CD4-positive, alpha-beta T cell treated with Interleukin-4 for 4 hours (primary cell): ENCODE data around the gene KIAA0930.
A peak's percentile ranks its signal among the peaks of the same experiment; 100 is the strongest.

Source experiments
- DNase-seq: peaks from one replicate; pipeline ENCODE4 v3.0.0-alpha.2; 2020

The KIAA0930 gene

GRCh38 chr22:45171830-45172229 is 68.9 kb downstream of the KIAA0930 start:
- DNase-seq = no peak

- no peak for DNase-seq
Observed at GRCh38 chr22:45169591-45170466, 70.9 kb downstream of the KIAA0930 start.

- no peak for DNase-seq
Observed at GRCh38 chr22:45166932-45167331, 73.8 kb downstream of the KIAA0930 start.

GRCh38 chr22:45164270-45165088 is 76.2 kb downstream of the KIAA0930 start:
- peak; percentile 15 for DNase-seq

DNA sequence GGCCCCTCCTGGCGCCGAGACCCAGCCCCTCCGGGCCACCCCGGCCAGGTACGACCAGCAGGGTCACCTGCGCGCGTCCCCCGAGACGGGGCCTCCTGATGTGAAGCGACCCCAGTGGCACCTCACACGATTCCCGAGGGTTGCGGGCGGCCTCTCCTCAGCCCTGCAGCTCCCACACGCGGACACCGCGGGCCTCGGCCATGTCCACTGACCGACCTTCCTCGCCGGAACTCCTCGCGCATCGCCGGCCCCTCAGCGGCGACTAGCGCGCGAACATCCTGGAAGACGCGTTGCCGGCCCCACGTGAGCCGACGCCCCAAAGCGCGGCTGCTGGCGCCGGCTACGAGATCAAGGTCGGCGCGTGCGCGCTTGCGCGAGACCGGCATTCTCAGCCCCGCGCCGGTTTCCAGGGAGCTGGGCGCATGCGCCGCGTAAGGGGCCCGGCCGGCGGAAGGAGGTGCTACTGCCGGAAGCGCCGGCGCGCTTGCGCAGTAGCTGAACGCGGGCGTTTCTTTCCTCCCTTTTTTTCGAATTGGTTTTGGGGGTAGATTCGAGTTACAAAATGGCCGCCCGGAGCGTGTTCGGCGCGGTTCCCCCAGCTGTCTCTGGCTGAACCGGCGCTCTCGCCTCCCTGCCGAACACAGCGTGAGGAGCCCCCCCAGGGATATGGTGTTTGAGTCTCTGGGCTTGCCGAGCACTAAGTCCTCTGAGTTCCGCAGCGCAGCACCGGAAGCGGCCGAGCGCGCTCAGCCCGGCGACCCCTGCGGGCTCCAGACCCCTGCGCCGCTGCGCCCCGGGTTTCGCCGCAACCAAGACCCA is 77.0 kb downstream of the KIAA0930 start, which contains the start of gene NUP50:
Gene NUP50, plus strand, starts transcription at position 475 of the 819 bp plus-strand sequence. CDS start 4,253 bp downstream, outside the sequence.
- peak; percentile 94 for DNase-seq

DNA sequence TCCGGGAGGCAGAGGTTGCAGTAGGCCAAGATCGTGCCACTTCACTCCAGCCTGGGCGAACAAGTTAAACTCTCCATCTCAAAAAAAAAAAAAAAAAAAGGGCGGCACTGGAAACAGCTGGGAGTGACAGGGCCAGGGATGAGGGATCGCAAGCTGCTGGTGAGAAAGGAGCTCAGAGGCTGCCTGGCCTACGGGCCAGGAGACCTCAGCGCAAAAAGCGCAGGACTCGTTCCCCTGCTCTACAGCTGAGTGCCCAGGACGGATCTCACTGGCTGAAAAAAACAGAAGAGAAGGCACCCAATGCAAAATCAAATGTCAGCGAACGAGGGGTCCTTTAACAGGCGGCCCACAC is 77.6 kb downstream of the KIAA0930 start:
- no peak for DNase-seq

GRCh38 chr22:45162531-45162930 is 78.2 kb downstream of the KIAA0930 start:
- DNase-seq = no peak

DNA sequence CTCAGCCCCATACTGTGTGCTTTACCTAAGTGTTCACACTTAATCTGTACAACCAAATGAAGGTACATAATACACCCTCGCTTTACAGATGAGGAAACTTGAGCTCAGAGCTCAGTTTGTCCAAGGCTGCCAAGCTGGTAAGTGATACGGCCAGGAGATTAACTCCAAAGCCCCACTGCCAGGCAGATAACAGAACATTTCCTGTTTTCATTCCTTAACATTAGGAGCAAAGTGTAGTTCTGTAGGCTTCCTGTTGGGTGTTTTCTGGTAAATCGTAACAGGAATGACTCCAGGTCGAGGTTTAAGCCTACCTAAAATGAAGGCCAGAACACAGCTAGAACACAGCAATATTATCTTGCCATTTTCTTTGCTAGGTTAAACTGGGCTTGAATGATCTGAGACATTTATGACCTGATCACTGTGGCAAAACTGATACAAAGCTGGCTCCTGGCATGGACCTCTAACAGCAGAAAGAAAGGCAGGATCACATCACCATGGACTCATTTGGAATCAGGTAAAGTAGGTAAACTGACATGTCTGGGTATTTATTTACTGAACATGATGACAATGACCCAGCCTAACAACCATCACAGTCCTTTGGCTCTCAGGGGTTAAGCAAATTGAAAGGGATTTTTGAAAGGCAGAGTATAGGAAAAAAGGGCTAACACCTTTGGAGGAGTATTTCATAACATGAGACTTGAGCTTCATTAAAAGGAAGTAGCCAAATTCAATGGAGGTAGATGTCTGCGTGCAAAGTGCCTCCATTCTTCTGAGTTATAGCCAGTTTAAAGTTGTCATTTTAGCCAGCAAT is 80.8 kb downstream of the KIAA0930 start:
- no peak for DNase-seq

- DNase-seq = no peak
Observed at GRCh38 chr22:45157907-45158306, 82.8 kb downstream of the KIAA0930 start.

- DNase-seq = no peak
Observed at GRCh38 chr22:45155050-45155840, 85.4 kb downstream of the KIAA0930 start.

DNA sequence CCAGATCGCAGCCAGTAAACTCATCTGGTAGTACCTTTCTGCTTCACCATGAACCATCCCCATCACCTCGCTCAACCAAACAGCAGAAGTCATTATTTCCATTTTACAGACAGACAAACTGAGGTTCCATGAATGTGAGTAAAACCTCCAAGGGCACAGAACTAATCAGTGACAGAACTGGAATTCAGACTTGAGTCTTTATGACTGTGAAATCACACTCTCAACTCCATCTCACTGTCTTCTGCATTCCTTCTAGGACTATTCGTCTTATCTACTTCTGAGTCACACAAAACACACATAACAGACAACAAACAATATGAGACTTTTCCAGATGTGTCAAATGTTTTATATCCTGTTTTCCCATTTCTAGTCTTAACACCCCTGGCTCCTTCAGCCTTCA is 86.3 kb downstream of the KIAA0930 start:
- no peak for DNase-seq

DNA sequence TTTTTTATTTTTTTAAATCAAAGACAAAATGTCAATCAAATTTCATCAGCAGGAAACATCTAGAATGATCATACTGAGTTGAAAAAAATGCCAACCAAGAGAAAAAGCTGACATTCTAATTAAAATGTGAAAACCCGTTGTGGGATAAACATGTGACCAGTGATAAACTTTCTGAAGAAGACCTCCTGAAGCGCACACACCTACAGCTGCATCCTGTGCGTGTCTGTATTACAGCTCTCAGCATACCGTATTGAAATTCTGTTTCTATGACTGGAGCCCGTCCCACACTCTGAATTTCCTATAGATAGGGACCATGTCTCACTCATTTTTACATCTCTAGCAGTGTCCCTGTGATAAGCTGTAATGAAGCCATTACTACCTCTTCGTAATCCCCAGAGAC is 89.2 kb downstream of the KIAA0930 start:
- no peak for DNase-seq

- no peak for DNase-seq
Observed at GRCh38 chr22:45150139-45150538, 90.6 kb downstream of the KIAA0930 start.

DNA sequence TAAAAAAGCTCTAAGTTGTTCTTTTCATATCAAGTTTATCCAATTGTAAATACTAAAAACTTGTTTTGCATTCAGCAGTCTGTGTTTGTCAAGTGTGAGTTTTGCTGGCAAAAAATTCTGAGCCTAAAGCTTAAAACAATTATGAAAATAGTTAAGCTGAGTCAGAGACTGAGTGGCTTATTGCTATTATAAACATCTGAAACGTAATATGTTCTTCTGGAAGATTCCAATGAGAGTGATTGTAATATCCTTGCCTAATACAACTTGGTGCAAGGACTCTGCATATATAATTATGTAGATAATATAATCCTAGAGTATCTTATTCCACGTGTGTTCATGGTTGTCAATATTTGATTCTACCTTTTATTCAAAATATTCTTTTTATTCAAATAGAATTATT is 91.0 kb downstream of the KIAA0930 start:
- no peak for DNase-seq

GRCh38 chr22:45144916-45145315 is 95.8 kb downstream of the KIAA0930 start:
- no peak for DNase-seq

- DNase-seq = no peak
Observed at GRCh38 chr22:45142376-45142775, 98.3 kb downstream of the KIAA0930 start.
